Common myeloid progenitor, CD34-positive (primary cell): ENCODE measurements around the gene UBAP2L.

Experiments
- CTCF ChIA-PET: fragments of 350-600 bp; sonication (Branson Sonifier 250); formaldehyde crosslinking; loops from one replicate; lab custom pipeline; 2021; ENCODE audit warnings: antibody characterized with exemption; lab: Charles Lee
- POLR2A ChIA-PET: fragments of 350-600 bp; sonication (Branson Sonifier 250); formaldehyde crosslinking; loops from one replicate; lab custom pipeline; 2021; ENCODE audit warnings: antibody characterized with exemption; lab: Charles Lee
- DNase-seq, 3 donors: peaks; one replicate each; pipeline versions ENCODE4 v3.0.0 to v3.0.0-alpha.2; 2013
- H3K27ac ChIP-seq, 2 experiments: 1 replicate in 1 of 2; 2 replicates in 1 of 2; pipeline ENCODE4 v1.7.0; 2013; ENCODE audit warnings: inconsistent platforms in 2 of 2, low read length in 2 of 2, mild to moderate bottlenecking in 2 of 2, low read depth in 1 of 2, moderate library complexity in 1 of 2; ENCODE audit not compliant: severe bottlenecking in 2 of 2, insufficient read depth in 1 of 2, poor library complexity in 1 of 2
- H3K27me3 ChIP-seq, 5 experiments: replicated peaks in 2 of 5; 1 replicate in 3 of 5; 2 replicates in 2 of 5; pipeline versions ENCODE4 v1.6.1 to v1.7.0; 2013; ENCODE audit warnings: low read length in 4 of 5, mild to moderate bottlenecking in 2 of 5, moderate library complexity in 2 of 5, inconsistent platforms in 1 of 5; ENCODE audit not compliant: insufficient read depth in 5 of 5, control insufficient read depth in 4 of 5
- H3K36me3 ChIP-seq, 4 experiments: 1 replicate in 2 of 4; 2 replicates in 2 of 4; pipeline versions ENCODE4 v1.6.1 to v1.7.0; 2013; ENCODE audit warnings: low read length in 3 of 4, control low read depth in 1 of 4, mild to moderate bottlenecking in 1 of 4; ENCODE audit not compliant: control insufficient read depth in 4 of 4, insufficient read depth in 4 of 4
- H3K4me1 ChIP-seq, 4 experiments: 1 replicate in 3 of 4; 2 replicates in 1 of 4; pipeline versions ENCODE4 v1.6.1 to v1.7.1; 2013; ENCODE audit warnings: low read length in 3 of 4, mild to moderate bottlenecking in 3 of 4, control low read depth in 1 of 4, inconsistent platforms in 1 of 4, moderate library complexity in 1 of 4; ENCODE audit not compliant: control insufficient read depth in 4 of 4, insufficient read depth in 4 of 4; ENCODE audit errors: control extremely low read depth in 1 of 4
- H3K4me3 ChIP-seq, 7 experiments: 1 replicate in 4 of 7; 2 replicates in 3 of 7; pipeline versions ENCODE4 v1.5.1 to v1.7.0; 2013; ENCODE audit warnings: mild to moderate bottlenecking in 7 of 7, low read length in 6 of 7, moderate library complexity in 6 of 7, inconsistent platforms in 2 of 7, low read depth in 2 of 7, control low read depth in 1 of 7; ENCODE audit not compliant: insufficient read depth in 4 of 7, control insufficient read depth in 1 of 7; ENCODE audit errors: extremely low read depth in 1 of 7
- H3K9me3 ChIP-seq, 5 experiments: 1 replicate in 4 of 5; 2 replicates in 1 of 5; pipeline versions ENCODE4 v1.6.1 to v1.7.1; 2013; ENCODE audit warnings: low read length in 4 of 5, mild to moderate bottlenecking in 2 of 5, inconsistent platforms in 1 of 5, low read depth in 1 of 5, moderate library complexity in 1 of 5; ENCODE audit not compliant: control insufficient read depth in 4 of 5, insufficient read depth in 2 of 5; ENCODE audit errors: control extremely low read depth in 1 of 5
- WGBS: methylation state at CpG from one replicate; pipeline ENCODE4 v1.1.5; 2013; ENCODE audit not compliant: insufficient coverage; 5-methylcytosine and 5-hydroxymethylcytosine counted together

UBAP2L gene

DNA sequence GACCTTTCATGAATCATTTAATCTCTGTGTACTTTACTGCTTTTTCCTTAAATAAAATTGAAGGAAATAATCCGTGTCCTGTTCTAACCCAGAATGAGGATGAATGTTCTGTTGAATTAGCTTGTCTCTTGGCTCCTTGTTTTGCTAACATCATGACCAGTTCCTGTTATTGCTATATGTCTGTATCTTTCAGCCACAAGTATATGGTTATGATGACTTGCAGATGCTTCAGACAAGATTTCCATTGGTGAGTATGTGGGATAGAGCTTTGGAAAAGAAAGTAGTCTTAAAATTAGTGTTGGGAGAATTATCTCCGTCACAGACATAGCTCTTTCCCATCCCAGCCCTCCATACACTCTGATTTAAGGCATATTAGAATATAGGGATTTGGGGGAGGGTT lies 38.0 kb downstream of the UBAP2L start:
- H3K4me3 ChIP-seq = no peak overlapping the region
- H3K27me3 ChIP-seq = no peaks in the 10 kb centered on the region
- CTCF ChIA-PET = interaction anchor here (0.6 to 2.9 kb wide), 10 partner anchors 9 to 76 kb away, joined by 3 to 11 read pairs (median 4); partner anchors contain the start of gene HAX1
- 100% methylated on average over 1 of the region's 2 CpGs for whole genome bisulfite sequencing
- no peak overlapping the region for H3K27ac ChIP-seq
- peaks cover 50 to 99% (median 84%) of the 10 kb centered on the region in 4 experiments for H3K36me3 ChIP-seq
- no peak for DNase-seq
- peaks cover 0 to 4% (median 0%) of the 10 kb centered on the region in 4 experiments for H3K4me1 ChIP-seq
- POLR2A ChIA-PET = interaction anchor here (0.7 kb wide), 1 partner anchor 988 kb away, joined by 5 read pairs; no protein-coding TSS in a partner anchor
- no peaks in the 10 kb centered on the region for H3K9me3 ChIP-seq

DNA sequence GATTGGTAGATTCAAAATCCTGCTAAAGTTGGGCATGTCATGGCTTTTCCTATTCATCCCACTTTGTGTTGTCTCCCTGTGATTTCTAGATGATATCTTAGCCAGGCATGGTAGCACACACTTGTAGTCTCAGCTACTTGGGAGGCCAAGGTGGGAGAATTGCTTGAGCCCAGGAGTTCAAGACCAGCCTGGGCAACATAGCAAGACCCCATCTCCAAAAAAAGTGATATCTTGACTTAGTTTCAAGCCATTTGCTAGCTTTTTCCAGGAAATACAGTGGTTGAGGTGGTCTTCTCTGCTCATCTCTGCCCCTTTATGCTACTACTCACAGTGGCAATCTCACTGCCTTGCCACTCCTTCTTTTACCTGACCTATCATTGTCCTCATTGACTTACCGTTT lies 39.4 kb downstream of the UBAP2L start:
- no CpG with 5 or more reads among the region's 1 CpG for WGBS

DNA sequence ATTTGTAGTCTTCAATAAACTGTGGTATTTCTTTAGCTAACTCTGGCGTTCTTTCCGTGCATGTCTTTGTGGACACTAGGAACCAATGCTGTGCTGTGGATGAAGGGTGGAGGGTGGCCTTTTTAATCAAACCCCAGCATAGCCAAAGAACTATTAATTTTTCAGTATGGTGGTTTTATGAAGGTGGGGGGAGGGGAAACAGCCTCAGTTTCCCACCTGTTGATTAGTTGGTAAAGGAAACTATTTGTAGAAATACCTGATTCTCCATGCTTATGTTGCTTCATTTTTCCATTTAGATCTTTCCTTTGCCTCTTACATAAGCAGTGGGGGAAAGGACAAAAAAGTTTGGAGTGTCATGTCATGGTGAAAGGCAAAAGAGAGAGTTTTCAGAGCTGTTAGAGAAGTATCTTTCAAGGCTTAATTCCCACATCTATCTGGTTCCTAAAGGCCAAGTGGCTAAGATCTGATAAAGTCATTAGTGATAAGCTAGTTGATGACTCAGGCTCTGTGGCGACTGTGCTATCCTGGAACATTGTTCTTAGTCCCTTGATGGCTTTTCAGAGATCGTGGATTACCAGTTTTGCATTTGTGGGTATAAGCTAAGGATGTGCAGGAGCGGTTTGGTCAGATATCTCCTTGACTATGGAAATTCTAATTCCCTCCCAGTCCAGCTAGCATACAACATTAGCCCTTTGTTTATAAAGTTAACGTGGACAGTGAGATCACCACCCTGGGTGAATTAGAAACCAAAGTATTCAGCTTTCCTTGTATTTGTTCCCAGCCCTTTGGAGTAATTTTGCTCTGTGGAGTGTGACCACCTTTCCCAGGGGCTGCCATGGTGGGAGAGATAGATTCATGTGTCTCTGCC lies 42.9 kb downstream of the UBAP2L start:
- peaks cover 39 to 84% (median 62%) of the 10 kb centered on the region in 4 experiments for H3K36me3 ChIP-seq
- DNase-seq = no peak
- H3K9me3 ChIP-seq = no peaks in the 10 kb centered on the region
- no peak overlapping the region for H3K4me3 ChIP-seq
- no peaks in the 10 kb centered on the region for H3K27me3 ChIP-seq
- CTCF ChIA-PET = interaction anchor here (1.1 to 3.1 kb wide), 4 partner anchors 8 to 19 kb away, joined by 3 to 16 read pairs (median 3); partner anchors contain the start of gene HAX1
- peaks cover 0 to 7% (median 0%) of the 10 kb centered on the region in 4 experiments for H3K4me1 ChIP-seq
- peak overlapping the region in 1 of 2 experiments; percentile 45 for H3K27ac ChIP-seq
- POLR2A ChIA-PET = interaction anchor here (1.1 kb wide), 1 partner anchor 43 kb away, joined by 3 read pairs; the partner anchor contains the start of gene UBAP2L
- 100% methylated on average over 1 of the region's 6 CpGs for WGBS

More for the DNA sequence above, 39.4 kb downstream of the UBAP2L start:
- Histone ChIP-seq H3K4me1 (peaks cover 0 to 7% (median 0%) of the 10 kb centered on the region in 4 experiments), H3K36me3 (peaks cover 49 to 98% (median 79%) of the 10 kb centered on the region in 4 experiments), H3K4me3 (no peak overlapping the region), H3K27ac (no peak overlapping the region), H3K27me3 (no peaks in the 10 kb centered on the region), H3K9me3 (no peaks in the 10 kb centered on the region)
- ChIA-PET CTCF (interaction anchor here (0.7 to 2.9 kb wide), 3 partner anchors 11 to 56 kb away, joined by 3 to 11 read pairs (median 4); partner anchors contain the start of gene HAX1), POLR2A (no interaction called here)
- no peak for DNase-seq

DNA sequence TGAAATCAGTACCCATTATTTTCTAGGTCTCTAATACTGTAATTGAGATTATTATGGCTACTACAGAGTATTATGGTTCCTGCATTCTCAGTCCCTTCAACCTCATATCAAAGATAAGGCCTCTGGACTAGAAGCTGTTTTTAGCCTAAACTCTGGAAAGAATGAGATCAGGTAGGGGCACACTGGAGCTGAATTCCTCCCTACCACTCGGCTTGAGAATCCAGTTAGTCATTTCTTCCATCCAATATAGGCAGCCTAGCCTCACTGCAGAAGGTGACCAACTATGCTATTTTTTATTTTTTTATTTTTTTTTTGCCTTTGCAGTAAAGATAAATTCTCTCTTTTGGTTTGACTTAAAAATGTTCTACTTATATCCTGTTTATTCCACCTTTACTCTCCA lies 43.7 kb downstream of the UBAP2L start:
- Histone ChIP-seq H3K4me3 (no peak overlapping the region), H3K27ac (peak overlapping the region in 1 of 2 experiments; percentile 45), H3K9me3 (no peaks in the 10 kb centered on the region), H3K4me1 (peaks cover 0 to 7% (median 0%) of the 10 kb centered on the region in 4 experiments), H3K36me3 (peaks cover 36 to 86% (median 66%) of the 10 kb centered on the region in 4 experiments), H3K27me3 (no peaks in the 10 kb centered on the region)
- CTCF ChIA-PET = interaction anchor here (1.1 to 1.8 kb wide), 2 partner anchors 9 to 65 kb away, joined by 3 to 5 read pairs; no protein-coding TSS in a partner anchor
- DNase-seq = no peak
- WGBS = 100% methylated on average over 1 of the region's 1 CpG
- POLR2A ChIA-PET = no interaction called here

DNA sequence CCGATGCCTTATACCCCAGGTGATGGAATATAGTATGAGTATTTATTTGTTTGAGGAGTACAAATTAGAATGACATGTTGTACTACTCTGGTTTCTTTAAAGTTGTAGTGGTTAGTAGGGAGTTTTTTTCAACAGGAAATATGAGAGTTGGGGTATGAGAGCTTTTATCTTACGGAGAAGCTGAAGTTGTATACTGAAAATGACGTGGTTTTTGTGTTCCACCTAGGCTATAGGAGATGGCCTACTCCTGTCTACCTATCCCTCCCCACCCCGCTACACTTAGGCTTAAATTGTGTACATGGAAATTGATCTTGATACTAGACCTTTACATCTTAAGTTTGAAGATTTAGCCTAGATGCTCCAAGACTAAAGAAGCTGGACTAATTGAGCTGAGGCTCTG lies 44.8 kb downstream of the UBAP2L start:
- Histone ChIP-seq H3K9me3 (no peaks in the 10 kb centered on the region), H3K4me3 (no peak overlapping the region), H3K36me3 (peaks cover 25 to 84% (median 61%) of the 10 kb centered on the region in 4 experiments), H3K4me1 (peaks cover 0 to 7% (median 0%) of the 10 kb centered on the region in 4 experiments), H3K27me3 (no peaks in the 10 kb centered on the region), H3K27ac (no peak overlapping the region)
- POLR2A ChIA-PET = no interaction called here
- DNase-seq = no peak
- 100% methylated on average over 1 of the region's 4 CpGs for WGBS
- CTCF ChIA-PET = interaction anchor here (1.1 to 2.0 kb wide), 3 partner anchors 9 to 69 kb away, joined by 3 to 5 read pairs (median 5); no protein-coding TSS in a partner anchor

DNA sequence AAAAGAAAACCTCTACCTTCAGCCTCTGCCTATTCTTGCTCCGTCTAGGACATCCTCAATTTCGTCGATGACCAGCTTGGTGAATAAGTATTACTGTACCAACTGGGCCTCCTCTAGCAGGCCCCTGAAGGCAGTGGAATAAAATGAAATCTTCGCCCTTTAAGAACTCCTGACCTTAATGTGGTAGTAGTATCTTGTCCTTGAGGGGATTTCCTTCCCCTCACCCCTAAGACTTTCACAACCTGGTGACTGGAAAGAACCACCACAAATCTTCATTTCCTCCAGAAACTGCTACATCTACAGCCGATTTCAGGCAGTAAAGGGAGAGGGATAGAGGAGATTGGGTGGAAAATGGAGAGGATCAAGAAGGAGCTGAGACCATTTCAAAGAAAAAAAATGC lies 50.1 kb downstream of the UBAP2L start:
- Histone ChIP-seq H3K4me3 (no peak overlapping the region), H3K4me1 (peaks cover 0 to 19% (median 17%) of the 10 kb centered on the region in 4 experiments), H3K36me3 (peaks cover 11 to 56% (median 38%) of the 10 kb centered on the region in 4 experiments), H3K9me3 (no peaks in the 10 kb centered on the region), H3K27ac (peak overlapping the region; percentile 33 to 93), H3K27me3 (no peaks in the 10 kb centered on the region)
- no CpG with 5 or more reads among the region's 5 CpGs for WGBS
- DNase-seq = no peak
- POLR2A ChIA-PET = interaction anchor here (0.7 to 1.1 kb wide), 2 partner anchors 40 to 67 kb away, joined by 3 read pairs; no protein-coding TSS in a partner anchor
- CTCF ChIA-PET = interaction anchor here (0.7 to 4.1 kb wide), 9 partner anchors 8 to 80 kb away, joined by 3 to 28 read pairs (median 5); no protein-coding TSS in a partner anchor
